HG03558 (cell line): ENCODE measurements around the gene SYNE2.
"Not testable (repeated sequence)": the region's sequence is repeated elsewhere in the genome, so short reads cannot be mapped to it uniquely, and the experiment has no call there.

ENCODE experiments used
- ATAC-seq: cut with Tn5 transposase; IDR thresholded peaks from one replicate; pipeline ENCODE4 v1.9.1; 2021; ENCODE audit warnings: moderate number of reproducible peaks; ENCODE audit not compliant: unreplicated experiment; ENCODE audit errors: extremely low read depth

Gene SYNE2

DNA sequence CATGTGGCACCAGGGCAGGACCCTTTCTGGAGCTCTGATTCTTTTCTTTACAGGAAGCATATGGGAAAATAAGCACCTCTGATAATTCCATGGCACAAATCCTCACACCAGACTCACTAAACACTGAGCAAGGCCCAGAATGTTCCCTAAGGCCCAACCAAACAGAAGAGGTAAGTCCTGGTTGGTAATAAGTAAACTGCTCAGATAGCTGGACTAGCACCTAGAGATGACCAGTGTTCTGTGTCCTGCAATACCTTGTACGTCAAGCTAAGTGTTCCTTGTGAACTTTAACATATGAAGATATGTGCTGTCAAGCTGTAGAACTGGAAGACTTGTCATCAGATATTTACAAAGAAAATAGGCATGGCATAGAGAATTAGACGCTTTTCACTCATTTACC, 254.6 kb downstream of the SYNE2 start:
- ATAC-seq: no peak

DNA sequence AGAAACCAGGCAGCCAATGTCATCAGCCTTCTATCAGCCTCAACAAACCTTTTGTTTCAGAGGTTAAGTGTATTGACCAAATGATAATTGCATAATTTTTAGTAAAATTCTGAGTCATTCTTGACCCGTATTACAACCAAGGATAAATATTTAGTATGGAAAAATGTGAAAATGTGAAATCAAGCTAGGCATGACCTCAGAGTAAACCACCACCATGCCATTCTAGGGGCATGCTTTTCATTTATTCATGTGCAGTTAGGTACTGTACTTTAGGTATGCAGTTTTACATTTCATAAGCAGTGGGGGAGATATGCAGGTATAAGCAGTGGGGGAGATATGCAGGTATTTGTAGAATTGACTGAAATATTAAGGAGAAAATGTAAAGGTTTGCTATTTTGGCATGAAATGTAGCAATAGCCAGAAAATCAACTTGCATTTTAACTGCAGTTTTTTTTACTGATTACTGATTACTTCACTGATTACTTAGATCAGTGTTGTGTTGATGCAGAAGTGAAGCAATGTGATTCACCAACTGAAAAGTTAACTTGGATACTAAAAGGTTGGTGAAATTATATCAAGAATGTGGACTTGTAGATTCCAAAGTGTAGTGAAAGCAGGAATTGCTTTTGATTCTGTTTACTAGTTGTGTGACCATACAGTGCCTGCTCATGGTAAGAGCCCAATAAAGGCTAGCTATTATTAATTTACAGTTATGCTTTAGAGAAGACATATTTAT, 257.2 kb downstream of the SYNE2 start:
- ATAC-seq: no peak

DNA sequence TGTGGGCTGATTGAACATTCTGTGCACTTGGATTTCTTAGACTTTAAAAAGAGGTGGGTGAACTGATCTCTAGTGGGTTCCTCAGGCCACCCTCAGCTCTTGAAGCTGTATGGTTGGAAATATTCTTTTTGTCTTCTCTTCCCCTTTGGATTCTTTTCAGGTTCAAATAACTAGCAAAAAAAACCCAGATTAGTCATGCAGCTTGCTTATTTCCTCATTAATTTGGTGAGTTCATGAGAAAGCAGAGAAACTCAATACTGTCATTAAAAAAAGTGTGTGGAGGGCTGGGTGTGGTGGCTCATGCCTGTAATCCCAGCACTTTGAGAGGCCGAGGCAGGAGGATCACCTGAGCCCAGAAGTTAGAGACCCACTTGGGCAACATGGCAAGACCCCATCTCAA, 258.0 kb downstream of the SYNE2 start:
- no peak for ATAC-seq

DNA sequence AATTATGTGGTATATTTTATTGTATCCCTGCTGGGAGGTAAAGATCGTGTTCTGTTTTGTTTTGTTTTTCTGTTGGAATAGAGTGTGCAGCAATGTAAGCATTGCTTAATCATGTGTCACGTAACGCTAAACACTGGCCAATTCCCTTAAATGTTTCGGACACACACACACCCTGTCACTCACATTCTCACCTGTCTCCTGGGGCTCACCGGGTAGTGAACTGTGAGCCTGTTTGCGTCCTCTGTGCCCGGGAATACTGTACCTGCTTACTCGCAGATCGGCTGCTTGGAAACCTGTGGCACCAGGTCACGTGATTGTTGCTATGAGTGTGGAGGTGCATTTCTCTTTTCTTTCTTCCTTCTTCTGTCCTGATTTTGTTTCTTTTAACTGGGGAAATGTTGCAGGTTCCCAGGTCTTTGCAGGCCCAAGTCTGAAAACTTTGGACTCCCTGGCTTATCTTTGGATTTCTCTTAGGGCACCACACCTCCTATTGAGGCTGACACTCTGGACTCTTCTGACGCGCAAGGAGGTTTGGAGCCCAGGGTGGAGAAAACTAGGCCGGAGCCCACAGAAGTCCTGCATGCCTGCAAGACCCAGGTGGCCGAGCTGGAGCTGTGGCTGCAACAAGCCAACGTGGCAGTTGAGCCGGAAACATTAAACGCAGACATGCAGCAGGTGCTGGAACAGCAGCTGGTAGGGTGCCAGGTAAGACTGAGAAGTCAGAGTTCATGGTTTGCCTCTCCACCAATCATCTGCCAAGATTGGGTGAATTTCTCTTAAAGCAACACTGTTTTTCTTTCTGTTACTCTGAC, 260.3 kb downstream of the SYNE2 start:
- no peak for ATAC-seq

DNA sequence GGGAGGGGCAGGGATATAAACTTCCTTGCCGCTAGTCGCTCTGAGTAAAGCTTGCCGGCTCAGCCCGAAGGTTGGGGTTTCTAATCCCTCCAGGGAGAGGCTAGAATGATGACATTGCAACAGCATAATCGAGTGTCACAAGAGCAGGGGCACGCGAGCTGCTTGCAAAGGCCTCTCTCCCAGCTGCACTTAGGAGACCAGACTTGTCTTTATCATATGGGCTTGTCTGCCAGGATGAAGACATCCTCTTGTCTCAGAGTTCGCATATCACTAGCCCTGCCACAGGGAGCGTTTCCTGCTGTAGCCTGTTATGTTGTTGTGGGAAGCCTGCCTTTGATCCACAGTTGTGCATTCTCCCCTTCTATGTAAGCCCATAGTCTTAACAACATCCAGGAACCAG, 261.4 kb downstream of the SYNE2 start:
- no peak for ATAC-seq

DNA sequence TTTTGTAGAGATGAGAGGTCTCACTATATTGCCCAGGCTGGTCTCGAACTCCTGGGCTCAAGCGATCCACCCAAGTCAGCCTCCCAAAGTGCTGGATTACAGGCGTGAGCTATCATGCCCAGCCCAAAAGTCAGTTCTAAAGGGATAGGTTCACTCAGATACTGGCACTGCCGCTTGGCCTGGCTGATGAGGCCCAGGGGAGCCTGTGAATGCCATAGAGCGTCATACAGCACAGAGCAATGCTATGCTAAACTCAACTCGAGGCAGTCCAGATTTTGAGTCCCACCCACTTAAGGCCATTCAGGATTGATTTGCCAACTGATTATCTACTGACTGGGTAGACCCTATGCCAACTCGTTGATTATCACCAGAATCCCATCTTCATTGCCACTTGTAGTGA, 262.0 kb downstream of the SYNE2 start:
- no peak for ATAC-seq

DNA sequence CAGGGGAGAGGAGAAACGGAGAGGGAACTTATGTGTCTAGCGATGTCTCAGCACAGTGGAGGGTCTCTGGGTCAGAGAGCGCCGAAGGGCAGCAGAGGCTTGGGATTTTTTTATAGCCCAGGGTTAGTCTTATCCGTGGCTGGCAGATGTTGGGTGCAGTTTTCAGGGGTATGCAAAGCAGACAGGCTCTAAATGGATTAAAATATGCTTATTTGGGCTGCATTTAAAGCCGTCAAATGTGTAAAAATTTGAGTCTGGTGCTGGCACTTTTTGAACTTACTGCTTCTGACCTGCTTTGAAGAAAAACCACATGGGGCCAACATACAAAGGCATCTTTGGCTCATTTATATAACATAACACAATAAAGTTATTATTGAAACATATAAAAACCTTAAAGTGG, 262.6 kb downstream of the SYNE2 start:
- ATAC-seq: no peak

DNA sequence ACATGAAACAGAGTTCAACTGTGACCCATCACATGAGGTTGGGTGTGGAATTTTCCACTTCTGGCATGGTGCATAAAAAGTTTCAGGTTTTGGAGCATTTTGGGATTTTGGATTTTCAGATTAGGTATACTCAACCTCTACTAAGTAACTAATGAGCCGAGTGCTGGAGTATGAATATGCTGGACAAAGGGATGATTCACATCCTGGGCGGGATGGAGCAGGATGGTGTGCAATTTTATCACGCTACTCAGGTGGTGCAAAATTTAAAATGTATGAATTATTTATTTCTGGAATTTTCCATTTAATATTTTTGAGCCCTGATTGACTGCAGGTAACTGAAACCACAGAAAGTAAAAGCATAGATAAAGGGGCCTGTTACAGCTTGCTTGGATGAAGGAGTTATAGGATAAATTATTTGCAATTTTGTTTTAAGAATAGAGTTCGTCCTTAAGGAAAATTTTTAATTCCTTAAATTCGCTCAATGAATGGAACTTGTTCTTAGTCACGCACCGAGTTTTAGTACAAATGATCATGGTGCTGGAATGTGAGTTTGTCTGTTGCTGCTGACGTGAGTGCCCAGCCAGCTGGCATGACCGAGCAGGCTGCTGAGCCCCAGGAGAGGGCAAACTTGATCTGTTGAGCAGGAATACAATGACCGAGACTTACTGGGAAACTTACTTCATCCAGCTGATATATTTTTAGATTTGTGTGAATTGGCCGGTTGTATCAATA, 265.0 kb downstream of the SYNE2 start:
- no peak for ATAC-seq

DNA sequence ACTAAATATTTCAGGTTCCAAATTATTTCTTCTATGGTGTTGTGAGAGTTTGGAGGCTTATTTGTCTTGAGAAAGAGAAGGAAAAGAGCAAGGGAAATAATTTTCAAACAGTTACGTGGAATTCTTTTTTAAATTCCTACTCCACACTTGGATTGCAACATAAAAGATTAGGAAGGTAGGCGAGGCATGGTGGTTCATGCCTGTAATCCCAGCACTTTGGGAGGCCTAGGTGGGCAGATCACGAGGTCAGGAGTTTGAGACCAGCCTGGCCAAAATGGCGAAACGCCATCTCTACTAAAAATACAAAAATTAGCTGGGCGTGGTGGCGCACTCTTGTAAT, 265.6 kb downstream of the SYNE2 start:
- not testable (repeated sequence) for ATAC-seq

DNA sequence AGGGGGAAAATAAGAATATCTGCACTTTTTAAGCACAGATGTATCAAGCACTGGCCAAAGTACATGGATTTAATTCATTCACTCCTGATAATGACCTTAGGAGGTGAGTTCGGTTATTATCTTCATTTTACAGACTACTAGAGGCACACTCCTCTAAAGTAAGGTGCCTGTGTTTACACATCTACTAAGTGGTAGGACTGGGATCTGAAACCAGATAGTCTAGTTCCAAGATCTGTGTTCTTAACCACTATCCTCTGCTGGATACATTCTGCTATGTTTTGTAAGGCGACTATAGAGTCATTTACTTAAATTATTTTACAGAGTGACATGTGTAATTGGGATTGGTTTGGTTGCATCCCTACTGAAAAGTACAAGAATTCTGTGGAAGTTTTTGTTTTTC, 266.1 kb downstream of the SYNE2 start:
- ATAC-seq: no peak

DNA sequence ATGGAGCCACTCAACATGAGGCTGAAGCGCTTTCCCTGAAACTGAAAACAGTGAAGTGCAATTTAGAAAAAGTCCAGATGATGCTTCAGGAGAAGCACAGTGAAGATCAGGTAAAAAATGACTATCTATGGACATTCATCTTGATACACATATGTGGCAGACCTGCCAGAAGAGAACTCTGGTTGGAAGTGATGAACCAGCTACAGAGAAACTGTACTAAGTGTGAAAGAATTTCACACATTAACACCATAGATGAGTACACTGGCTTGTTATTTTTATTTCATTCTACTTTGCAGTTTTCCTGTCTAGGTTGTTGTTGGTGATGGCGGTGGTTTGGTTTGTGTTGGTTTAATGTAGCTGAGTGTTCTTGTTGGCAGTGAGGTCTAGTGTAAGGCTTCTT, 266.7 kb downstream of the SYNE2 start:
- ATAC-seq: no peak

DNA sequence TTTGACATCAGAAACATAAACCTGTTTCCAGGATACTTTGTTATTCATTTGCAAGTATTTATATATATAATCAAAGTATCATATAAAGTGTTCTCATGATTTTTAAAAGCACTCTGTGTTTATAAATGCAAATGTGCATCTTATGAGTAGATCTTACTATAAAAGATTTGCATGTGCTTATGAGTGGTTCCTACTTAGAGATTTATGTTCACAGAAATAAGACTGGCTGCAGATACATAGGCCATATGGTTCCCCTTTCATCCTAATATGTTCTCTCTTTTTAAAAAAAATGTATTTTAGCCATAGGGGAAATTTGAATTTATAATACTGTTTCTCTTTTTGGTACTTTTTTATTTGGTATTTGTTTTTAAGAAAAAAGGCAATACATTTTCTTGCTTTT, 267.2 kb downstream of the SYNE2 start:
- ATAC-seq: no peak

DNA sequence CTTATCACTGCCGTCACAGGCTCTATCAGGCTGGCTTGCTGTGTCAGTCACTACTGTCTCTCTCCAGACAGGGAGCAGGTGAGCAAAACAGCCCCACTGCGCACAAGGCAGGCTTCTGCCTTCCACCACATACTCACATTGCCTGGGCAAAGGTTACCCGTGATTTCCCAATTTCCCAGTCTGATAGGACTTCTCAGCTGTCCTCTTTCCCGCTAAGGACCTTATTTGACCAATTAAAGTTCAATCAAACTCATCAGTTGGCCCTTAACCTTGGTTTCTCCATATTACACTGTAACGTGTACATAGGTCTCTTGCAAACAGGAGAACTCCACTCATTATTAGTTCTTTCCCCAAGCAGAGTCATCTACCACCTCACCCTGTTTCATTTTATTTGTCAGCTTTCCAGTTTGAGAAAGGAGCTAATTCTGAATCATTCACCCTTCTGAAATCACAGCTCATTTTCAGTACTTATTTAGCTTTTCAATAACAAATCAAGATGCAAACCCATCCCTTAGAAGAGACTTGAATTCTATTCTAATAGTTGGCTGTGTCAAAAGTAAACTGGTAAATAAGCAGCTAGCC, 270.5 kb downstream of the SYNE2 start:
- ATAC-seq: no peak

DNA sequence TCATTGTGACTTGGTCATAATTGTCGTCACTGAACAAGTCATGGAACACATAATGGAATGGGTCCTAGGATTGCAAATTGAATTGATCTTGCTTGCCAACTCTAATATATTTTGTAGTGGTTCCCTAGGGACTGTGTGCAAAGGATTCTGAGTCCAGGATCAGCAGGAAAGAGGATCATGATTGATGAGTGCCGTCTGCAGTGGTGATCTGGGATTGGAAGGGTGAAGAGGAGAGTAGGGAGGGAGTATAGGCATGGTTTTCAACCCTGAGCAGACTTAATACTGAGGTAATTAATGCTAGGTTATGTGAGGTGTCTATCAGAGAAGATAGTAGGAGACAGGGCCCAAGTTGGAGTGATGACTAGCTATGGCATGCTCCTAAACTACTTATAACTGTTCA, 272.5 kb downstream of the SYNE2 start:
- ATAC-seq: no peak

DNA sequence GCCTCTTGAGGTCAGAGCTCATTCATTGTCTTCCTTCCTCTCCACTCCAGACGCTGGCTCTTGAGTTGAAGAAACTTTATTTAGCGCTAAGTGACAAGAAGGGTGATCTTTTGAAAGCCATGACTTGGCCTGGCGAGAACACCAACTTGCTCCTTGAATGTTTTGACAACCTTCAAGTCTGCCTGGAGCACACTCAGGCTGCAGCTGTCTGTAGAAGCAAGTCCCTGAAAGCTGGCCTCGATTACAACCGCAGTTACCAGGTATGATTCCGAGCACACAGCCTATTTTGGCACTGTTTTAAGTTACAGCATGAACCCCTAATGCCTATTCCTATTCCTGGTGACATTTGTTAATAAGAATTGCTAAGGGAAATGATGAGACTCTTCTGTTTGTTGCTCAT, 273.7 kb downstream of the SYNE2 start:
- ATAC-seq: no peak

DNA sequence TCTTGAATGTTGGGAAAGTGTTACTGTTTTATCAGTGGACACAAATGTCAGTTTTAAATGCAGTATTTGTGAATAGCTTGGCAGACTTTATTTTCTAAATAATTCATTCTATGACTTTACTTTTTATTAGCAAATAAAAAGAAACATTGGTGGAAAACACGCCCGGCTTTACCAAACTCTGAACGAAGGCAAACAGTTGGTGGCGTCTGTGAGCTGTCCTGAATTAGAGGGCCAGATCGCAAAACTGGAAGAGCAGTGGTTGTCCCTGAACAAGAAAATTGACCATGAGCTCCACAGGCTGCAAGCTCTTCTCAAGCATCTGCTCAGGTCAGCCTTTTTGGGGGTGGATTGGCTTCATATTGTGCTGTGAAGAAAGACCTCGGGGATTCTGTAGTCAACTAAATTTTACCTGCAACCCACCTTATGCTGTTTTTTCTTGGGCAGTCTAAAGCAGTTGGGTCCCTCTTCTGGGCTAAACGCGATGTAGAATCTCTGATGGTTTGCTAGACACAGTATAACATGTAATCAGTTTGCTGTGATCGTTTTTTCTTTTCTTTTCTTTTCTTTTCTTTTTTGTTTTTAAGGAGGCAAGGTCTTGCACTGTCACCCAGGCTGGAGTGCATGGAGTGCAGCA, 285.0 kb downstream of the SYNE2 start:
- ATAC-seq: no peak

DNA sequence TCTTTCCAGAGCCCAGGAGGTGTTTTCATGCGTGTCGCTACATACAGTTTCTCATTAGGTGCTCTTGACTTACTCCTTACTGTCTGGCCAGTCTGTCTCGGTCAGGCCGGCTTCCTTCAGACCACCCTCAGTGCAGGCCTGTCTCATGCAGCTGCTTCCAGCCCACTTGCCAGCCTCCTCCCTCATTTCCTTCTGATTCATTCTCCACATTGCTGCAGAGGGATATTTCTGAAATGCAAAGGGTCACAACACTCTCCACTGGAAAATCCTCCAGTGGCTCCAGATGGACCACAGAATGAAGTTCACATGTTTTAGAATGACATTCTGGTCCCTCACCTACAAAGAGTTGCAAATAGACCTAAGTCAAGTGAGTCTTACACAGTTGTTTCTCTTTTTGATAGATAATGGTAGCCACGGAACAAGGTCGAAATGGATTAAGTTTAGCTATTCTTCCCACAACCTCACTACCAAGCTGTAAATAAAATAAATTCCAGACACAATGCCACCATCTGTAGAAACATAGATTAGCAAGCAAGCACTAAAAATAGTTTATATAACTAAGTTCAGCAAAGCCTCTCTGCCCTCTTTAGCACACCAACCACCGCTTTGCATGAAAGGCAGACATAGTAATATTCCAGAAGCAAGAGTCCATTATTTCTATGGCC, 294.5 kb downstream of the SYNE2 start:
- no peak for ATAC-seq

DNA sequence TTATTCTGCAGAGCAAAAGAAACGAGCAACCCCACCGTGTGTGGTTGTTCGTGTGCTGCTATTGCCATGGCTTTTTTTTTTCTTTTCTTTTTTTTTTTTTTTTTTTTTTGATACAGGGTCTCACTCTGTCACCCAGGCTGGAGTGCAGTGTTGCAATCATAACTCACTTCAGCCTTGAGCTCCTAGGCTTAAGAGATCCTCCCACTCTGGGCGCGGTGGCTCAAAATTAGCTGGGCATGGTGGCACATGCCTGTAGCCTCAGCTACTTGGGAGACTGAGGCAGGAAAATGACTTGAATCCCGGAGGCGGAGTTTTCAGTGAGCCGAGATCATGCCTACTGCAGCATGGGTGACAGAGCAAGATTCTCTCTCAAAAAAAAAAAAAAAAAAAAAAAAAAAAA, 297.1 kb downstream of the SYNE2 start:
- no peak for ATAC-seq

DNA sequence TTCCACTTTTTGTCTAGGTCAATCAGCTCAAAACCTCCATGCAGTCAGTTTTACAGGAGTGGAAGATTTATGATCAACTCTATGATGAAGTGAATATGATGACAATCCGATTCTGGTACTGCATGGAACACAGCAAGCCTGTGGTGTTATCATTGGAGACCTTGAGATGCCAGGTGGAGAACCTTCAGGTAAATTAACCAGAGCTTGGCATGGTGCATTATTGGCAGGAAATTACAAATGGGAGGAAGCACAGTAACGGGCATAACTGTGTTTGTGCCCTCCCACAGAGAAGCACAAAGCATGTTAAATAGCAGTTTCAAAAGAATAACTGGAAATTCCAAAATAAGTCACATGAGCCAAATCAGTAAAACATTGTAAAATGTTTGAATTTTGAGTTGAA, 305.8 kb downstream of the SYNE2 start:
- ATAC-seq: no peak

DNA sequence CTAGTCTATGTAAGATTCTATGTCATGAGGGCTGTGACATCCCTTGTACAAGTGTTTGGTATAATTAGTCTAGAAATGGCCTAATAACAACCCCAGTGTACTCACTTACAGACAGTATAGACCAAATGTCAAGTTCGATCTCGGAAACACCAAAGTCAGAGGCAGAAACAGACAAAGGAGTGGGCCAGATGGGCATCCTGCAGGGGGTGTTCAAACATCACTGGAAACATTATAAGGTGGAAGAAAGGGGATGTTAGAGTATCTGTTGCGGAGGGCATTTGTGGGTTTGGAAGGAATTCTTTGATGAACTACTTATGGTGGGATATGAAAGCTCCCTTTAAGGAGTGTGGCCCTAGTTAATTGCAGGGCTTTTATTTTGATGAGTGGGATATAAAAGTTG, 306.8 kb downstream of the SYNE2 start:
- no peak for ATAC-seq
